GM10248 (cell line): Measurements from ENCODE around the gene C1orf56.

Experiments
- CTCF ChIA-PET: fragments of 300-600 bp; sonication (Branson Sonifier 250); formaldehyde crosslinking; extraction: SDS; loops from one replicate; lab custom pipeline; 2021; ENCODE audit warnings: antibody characterized with exemption; lab: Yijun Ruan, JAX
- POLR2A ChIA-PET: fragments of 350-650 bp; sonication (Branson Sonifier 250); formaldehyde crosslinking; extraction: SDS; loops from one replicate; lab custom pipeline; 2020; ENCODE audit warnings: antibody characterized with exemption; lab: Yijun Ruan, JAX
- DNase-seq: peaks from one replicate; pipeline ENCODE4 v3.0.0; 2012; ENCODE audit errors: extremely low spot score
- TF ChIP-seq, protein P1 (sequence below): IDR thresholded peaks from 2 replicates; pipeline ENCODE4 v1.5.1; 2012; ENCODE audit warnings: mild to moderate bottlenecking, low read depth; ENCODE audit errors: extremely low read depth, missing control alignments, control extremely low read depth

The C1orf56 gene

DNA sequence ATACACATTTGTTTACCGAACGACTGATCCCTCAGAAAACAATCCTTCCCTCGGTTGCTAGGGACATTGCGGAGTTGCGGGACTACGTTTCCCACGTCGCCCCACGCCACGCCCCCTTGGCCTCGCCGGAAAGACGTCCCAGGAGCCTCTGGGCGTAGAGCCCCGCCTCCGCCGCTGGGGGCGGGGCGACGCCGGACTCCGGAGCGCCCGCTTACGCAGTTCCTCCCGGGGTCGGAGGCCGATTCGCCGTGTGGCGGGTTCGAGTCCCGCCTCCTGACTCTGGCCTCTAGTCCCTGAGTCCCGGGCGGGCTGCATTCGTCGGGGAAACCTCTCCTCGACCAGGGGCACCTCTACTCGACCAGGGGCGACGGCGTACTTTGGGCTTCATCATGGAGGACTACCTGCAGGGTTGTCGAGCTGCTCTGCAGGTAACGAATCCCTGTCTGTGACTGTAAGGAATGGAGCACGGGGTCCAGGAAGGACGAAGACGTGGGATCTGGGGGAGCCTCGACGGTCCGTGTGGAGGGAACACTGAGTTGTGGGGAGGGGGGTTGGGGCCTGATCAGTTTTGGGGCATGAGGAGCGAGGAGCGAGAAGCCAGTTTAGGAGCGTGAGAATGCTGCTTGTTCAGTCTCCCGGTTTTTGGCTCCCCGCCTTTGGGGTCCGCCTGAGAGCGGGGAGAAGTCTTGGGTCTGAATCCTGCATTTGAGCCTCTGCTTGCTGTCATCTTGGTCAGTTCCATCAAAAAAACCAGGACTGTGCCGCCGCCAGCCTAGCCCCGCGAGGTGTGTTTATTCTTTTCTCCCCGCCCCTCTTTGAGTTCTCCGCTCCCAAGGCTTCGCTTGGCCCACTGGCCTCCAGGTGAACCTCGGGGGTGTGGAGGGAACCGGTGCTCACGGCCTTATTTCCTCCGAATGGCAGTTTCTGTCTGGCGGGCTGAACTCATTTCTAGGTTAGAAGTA, 39.0 kb upstream of the C1orf56 start, which contains the start of gene PRUNE1:
Gene PRUNE1, plus strand, starts transcription at position 206 of the 962 bp plus-strand sequence. Its CDS starts 184 bp downstream, at position 390.
- TF ChIP-seq, protein P1, sequence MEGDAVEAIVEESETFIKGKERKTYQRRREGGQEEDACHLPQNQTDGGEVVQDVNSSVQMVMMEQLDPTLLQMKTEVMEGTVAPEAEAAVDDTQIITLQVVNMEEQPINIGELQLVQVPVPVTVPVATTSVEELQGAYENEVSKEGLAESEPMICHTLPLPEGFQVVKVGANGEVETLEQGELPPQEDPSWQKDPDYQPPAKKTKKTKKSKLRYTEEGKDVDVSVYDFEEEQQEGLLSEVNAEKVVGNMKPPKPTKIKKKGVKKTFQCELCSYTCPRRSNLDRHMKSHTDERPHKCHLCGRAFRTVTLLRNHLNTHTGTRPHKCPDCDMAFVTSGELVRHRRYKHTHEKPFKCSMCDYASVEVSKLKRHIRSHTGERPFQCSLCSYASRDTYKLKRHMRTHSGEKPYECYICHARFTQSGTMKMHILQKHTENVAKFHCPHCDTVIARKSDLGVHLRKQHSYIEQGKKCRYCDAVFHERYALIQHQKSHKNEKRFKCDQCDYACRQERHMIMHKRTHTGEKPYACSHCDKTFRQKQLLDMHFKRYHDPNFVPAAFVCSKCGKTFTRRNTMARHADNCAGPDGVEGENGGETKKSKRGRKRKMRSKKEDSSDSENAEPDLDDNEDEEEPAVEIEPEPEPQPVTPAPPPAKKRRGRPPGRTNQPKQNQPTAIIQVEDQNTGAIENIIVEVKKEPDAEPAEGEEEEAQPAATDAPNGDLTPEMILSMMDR = no peak
- ChIA-PET CTCF (interaction anchor here (3.4 kb wide), 1 partner anchor 13 kb away, joined by 9 read pairs; no protein-coding TSS in a partner anchor), POLR2A (no interaction called here)

GRCh38 chr1:151009206-151009587, 38.4 kb upstream of the C1orf56 start:
- ChIA-PET POLR2A (no interaction called here), CTCF (interaction anchor here (3.4 kb wide), 1 partner anchor 13 kb away, joined by 9 read pairs; no protein-coding TSS in a partner anchor)
- DNase-seq = no peak
- TF ChIP-seq, protein P1 = no peak

More for the DNA sequence above, 39.0 kb upstream of the C1orf56 start, which contains the start of gene PRUNE1:
- DNase-seq = peak; percentile 99

- TF ChIP-seq, protein P1 = no peak
- no peak for DNase-seq
- CTCF ChIA-PET = interaction anchor here (3.4 kb wide), 1 partner anchor 14 kb away, joined by 9 read pairs; no protein-coding TSS in a partner anchor
- POLR2A ChIA-PET = no interaction called here
Observed at GRCh38 chr1:151009674-151010345, 37.7 kb upstream of the C1orf56 start.

DNA sequence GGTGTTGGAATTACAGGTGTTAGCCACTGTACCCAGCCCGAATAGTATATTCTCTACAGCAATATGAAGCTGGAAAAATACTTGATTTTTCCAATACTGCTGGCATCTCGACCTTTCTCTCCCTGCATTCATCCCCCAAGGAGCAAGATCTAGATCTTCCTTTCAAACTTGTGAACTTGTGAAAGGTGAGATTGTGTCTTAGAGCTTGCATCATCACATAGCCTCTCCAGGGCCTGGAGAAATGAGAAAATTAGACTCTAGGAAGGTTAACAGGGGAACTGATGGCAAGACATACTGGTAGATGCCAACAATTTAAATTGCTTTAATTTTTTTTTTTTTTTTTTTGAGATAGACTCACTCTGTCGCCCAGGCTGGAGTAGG, 37.2 kb upstream of the C1orf56 start:
- CTCF ChIA-PET = interaction anchor here (3.4 kb wide), 1 partner anchor 14 kb away, joined by 9 read pairs; no protein-coding TSS in a partner anchor
- TF ChIP-seq, protein P1 = no peak
- POLR2A ChIA-PET = no interaction called here
- DNase-seq = no peak

DNA sequence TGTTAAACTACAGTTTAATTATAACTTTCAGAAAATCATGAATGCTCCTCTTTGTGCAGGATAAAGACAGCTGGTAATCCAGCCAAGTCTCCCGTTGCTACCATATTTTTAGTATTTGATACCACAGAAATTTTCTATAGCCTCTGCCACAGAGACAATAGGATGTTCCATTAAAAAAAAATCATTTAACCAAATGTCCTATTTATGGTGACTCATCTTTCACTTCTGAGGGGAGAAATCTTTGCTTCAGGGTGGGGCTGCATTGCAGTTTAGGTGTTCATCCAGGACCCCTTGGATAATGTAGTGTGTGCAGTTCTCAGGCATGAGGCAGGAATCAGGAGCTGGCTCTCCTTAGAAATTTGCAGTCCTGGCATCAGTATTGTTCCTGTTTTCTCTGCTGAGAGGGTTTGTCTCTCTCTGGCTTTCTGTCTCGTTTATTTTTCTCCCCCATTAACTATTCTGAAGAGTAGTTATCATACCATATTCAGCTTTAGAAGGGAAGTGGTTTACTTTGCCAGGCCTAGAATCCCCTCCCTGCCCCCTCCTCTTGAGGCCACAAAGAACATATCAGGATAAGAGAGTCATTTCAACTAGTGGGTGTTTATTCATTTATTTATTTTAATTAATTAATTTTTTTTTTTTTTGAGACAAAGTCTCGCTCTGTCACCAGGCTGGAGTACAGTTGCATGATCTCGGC, 36.2 kb upstream of the C1orf56 start:
- TF ChIP-seq, protein P1 = no peak
- DNase-seq = no peak
- POLR2A ChIA-PET = no interaction called here
- CTCF ChIA-PET = interaction anchor here (1.0 to 3.4 kb wide), 4 partner anchors 11 to 145 kb away, joined by 3 to 12 read pairs (median 7); partner anchors contain the start of gene TNFAIP8L2
